ENCODE results near the gene SPIC.

SPIC gene

DNA sequence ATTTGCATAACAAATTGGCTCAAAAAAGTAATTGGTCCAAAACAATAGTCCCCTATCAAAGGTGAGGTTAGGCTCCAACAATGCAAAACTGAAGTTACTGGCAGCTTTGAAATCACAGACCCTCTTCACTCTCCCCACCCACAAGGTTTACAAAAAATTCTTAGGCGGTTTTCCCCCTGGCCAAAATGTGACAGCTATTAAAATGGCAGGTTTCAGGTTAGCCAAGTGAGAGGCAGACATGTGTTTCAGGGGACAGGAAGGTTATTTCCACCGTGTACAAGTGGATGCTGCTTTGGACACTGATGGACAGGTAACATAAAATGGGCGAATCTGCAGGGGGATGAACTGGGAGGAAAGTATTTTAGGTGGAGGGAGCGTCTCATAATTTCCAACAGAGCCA, 888 bp upstream of the SPIC start:
- no peak for TF ChIP-seq EZH2phosphoT487 (conservative IDR thresholded peaks at IDR 0.05; ENCODE audit: low read length)
- TF ChIP-seq CTCF (IDR thresholded peaks at IDR 0.05; ENCODE audit: insufficient read depth, low read length, poor library complexity, severe bottlenecking), result no peak
- H4K20me1 ChIP-seq (ENCODE audit: low read depth, low read length), result no peaks in the 10 kb centered on the region
- no peak overlapping the region for H3K27ac ChIP-seq (ENCODE audit: low read depth, low read length)
- H3K9me3 ChIP-seq (ENCODE audit: insufficient read depth, low read length), result no peaks in the 10 kb centered on the region
- no peaks in the 10 kb centered on the region for H3K27me3 ChIP-seq (ENCODE audit: low read length)
- H3K4me3 ChIP-seq (ENCODE audit: insufficient read depth, low read length, poor library complexity, severe bottlenecking), result no peak overlapping the region
- H3K36me3 ChIP-seq (ENCODE audit: low read length), result no peaks in the 10 kb centered on the region
- H3F3A ChIP-seq (ENCODE audit: insufficient read depth), result no peaks in the 10 kb centered on the region
- H3K9ac ChIP-seq (ENCODE audit: low read length), result no peak overlapping the region
- H2AFZ ChIP-seq (ENCODE audit: low read depth, low read length, severe bottlenecking), result no peak overlapping the region
- no peaks in the 10 kb centered on the region for H3K9me2 ChIP-seq (replicated peaks; ENCODE audit: insufficient read depth, low read length)
- H3K4me2 ChIP-seq (ENCODE audit: low read depth, low read length, poor library complexity, severe bottlenecking), result no peak overlapping the region
- H3K79me2 ChIP-seq (ENCODE audit: insufficient read depth, low read length), result no peaks in the 10 kb centered on the region

- no peaks in the 10 kb centered on the region for H3K36me3 ChIP-seq (ENCODE audit: low read length)
- no peaks in the 10 kb centered on the region for H3K9me3 ChIP-seq (ENCODE audit: insufficient read depth, low read length)
- no peaks in the 10 kb centered on the region for H3K79me2 ChIP-seq (ENCODE audit: insufficient read depth, low read length)
- no peak overlapping the region for H3K4me3 ChIP-seq (ENCODE audit: insufficient read depth, low read length, poor library complexity, severe bottlenecking)
- no peaks in the 10 kb centered on the region for H3F3A ChIP-seq (ENCODE audit: insufficient read depth)
- H3K4me2 ChIP-seq (ENCODE audit: low read depth, low read length, poor library complexity, severe bottlenecking), result no peak overlapping the region
- no peaks in the 10 kb centered on the region for H4K20me1 ChIP-seq (ENCODE audit: low read depth, low read length)
- H3K27me3 ChIP-seq (ENCODE audit: low read length), result no peaks in the 10 kb centered on the region
- TF ChIP-seq EZH2phosphoT487 (conservative IDR thresholded peaks at IDR 0.05; ENCODE audit: low read length), result no peak
- no peak for TF ChIP-seq CTCF (IDR thresholded peaks at IDR 0.05; ENCODE audit: insufficient read depth, low read length, poor library complexity, severe bottlenecking)
- no peaks in the 10 kb centered on the region for H3K9me2 ChIP-seq (replicated peaks; ENCODE audit: insufficient read depth, low read length)
- H3K27ac ChIP-seq (ENCODE audit: low read depth, low read length), result no peak overlapping the region
- H3K9ac ChIP-seq (ENCODE audit: low read length), result no peak overlapping the region
- no peak overlapping the region for H2AFZ ChIP-seq (ENCODE audit: low read depth, low read length, severe bottlenecking)
Measured at GRCh38 chr12:101475751-101476305, 692 bp downstream of the SPIC start.

DNA sequence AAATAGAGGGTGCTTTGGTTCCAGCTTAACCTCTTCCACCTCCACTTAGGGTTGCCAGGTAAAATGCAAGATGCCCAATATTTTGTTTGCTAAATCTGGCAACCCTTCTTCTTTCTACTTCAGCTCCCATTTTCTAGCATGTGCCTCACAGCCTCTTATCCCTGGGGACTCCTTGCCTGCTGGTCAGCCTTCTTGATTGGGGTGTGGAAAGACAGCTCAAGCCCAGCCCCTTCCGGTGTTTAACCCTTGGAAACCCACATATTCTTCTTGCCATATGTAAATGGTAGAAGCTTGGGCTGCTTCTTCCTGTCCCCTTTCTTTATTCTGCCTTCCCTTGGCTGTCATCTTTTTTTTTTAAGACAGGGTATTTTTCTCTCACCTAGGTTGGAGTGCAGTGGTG, 5.7 kb downstream of the SPIC start:
- Histone ChIP-seq H3K9ac (ENCODE audit: low read length) (no peak overlapping the region), H3K27ac (ENCODE audit: low read depth, low read length) (no peak overlapping the region), H3F3A (ENCODE audit: insufficient read depth) (no peaks in the 10 kb centered on the region), H3K9me2 (replicated peaks; ENCODE audit: insufficient read depth, low read length) (no peaks in the 10 kb centered on the region), H3K79me2 (ENCODE audit: insufficient read depth, low read length) (no peaks in the 10 kb centered on the region), H3K9me3 (ENCODE audit: insufficient read depth, low read length) (no peaks in the 10 kb centered on the region), H3K36me3 (ENCODE audit: low read length) (no peaks in the 10 kb centered on the region), H3K4me2 (ENCODE audit: low read depth, low read length, poor library complexity, severe bottlenecking) (no peak overlapping the region), H3K4me3 (ENCODE audit: insufficient read depth, low read length, poor library complexity, severe bottlenecking) (no peak overlapping the region), H3K27me3 (ENCODE audit: low read length) (no peaks in the 10 kb centered on the region), H2AFZ (ENCODE audit: low read depth, low read length, severe bottlenecking) (no peak overlapping the region), H4K20me1 (ENCODE audit: low read depth, low read length) (no peaks in the 10 kb centered on the region)
- TF ChIP-seq CTCF (IDR thresholded peaks at IDR 0.05; ENCODE audit: insufficient read depth, low read length, poor library complexity, severe bottlenecking) (no peak), EZH2phosphoT487 (conservative IDR thresholded peaks at IDR 0.05; ENCODE audit: low read length) (no peak)
